Epidermal melanocyte (primary cell): ENCODE data around the gene SNRPB.
A peak's percentile ranks its signal among the peaks of the same experiment; 100 is the strongest.
"Not testable (repeated sequence)": the region's sequence is repeated elsewhere in the genome, so short reads cannot be mapped to it uniquely, and the experiment has no call there.

Experiments
- DNase-seq: peaks from one replicate; pipeline ENCODE4 v3.0.0; 2011; ENCODE audit warnings: low spot score; ENCODE audit not compliant: insufficient read length

SNRPB gene

DNA sequence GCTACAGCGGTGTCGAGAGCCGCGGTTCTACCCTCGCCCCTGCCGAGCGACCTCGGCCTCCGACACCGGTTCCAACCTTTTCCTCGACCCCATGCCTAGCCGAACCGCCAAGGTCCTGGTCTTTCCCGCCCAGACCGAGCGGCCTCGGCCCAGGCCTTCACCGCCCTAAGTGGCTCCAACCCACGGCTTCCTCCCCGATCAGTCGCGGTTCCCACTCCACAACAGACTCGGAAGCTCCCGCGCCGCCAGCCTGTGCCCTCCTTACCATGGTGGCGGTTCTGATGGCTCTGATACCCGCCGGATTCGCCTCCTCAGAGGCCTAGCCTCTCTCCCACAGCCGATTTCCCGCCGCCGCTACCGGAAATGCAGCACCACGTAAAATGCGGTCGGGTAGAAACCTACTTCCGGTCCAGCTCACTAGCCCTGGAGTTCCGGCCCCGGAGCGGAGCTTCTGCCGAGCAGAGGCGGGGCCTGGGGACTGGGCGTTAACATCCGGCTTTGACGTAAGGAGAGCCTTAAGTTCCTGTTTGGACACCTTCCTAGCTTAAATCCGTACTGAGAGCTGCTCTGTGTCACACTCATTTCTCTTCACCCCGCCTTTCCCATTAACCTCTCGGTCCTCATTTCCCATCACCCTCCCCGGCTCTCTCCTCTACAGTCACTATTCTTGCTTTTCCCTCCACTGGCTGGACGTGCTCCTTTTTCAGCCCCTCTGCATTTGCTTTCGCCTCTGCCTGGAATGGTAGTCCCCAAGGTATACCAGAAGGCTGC is at the start of gene SNRPB:
SNRPB (minus strand) TSS at position 367 of the 771 bp plus-strand sequence; CDS start at position 268, 99 bp downstream.
- DNase-seq, result peak; percentile 97

DNA sequence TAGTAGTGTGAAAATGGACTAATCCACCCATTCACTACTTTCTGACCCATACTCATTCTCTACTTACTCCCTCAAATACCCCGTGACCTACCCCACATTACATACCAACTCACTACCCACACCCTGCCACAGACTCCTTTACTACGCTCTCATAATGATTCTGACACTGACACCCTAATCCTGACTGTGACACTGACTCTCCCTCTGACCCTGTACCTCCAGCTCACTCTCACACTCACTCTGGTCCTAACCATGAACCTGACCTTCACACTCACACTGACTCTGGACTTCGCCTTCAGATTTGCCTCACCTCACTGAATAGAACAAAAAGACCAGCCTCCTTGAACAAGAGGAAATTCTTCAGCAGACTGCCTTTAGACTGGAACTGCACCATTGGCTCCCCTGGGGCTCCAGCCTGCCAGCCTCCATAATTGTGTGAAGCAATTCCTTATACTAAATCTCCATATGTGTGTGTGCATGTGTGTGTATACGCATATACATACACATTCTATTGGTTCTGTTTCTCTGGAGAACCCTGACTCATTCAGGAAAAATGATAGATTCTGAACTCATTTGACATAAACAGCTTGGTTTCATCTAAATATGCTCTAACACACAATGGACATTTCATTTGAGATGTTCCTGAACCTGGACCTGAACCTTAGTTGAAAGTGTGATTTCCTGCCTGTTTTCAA is 48.7 kb upstream of the SNRPB start:
- no peak for DNase-seq

DNA sequence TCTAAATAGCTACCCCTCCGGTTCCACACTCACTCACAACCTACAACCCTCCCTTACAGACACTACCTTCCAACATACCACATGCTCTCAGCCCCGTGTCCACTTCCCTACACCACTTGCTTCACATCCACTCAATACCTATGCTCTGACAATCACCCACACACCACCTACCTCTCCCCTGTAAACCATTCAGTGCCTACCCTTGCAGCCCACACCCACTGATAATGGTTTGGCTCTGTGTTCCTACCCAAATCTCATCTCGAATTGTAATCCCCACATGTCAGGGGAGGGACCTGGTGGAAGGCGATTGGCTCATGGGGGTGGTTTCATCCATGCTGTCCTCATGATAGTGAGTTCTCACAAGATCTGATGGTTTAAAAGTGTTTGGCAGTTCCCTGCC is 48.0 kb upstream of the SNRPB start:
- no peak for DNase-seq

- no peak for DNase-seq
These were observed 47.5 kb upstream of the SNRPB start for GRCh38 chr20:2518096-2518495.

DNA sequence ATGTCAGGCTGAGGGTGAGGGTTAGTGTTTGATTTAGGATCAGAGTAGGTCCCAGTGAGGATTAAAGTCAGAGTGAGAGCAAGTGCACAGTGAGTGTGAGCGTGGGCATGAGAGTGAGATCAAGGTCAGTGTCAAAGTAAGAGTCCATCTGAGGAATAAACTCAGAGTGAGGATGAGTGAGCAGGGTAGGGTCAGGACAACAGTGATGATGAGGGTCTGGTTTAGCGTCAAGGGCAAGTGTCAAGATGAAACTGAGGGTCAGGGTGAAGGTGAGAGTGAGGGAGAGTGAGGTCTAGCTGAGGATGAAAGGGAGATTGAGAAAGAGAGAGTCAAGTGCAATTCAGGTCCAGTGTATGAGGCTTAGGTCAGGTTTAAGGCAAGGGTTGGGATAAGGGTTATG is 45.8 kb upstream of the SNRPB start:
- no peak for DNase-seq

DNA sequence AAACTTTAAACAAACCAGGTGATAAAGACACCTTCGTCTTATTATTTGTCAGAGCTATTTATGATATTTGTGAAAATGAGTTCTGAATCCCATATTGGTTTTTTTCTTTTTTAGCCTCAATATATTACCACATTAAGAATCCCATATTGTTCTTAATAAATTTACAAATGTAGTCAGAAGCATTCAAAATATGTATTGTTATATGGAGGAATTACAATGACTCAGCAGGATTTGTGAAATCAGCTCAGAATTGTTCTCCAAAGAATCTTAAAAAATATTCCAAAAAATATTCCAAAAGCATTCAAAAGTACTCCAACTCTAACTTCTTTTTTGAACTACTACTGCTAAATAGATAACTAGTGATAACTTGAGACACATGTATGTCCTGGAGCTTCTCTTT is 44.6 kb upstream of the SNRPB start:
- no peak for DNase-seq

GRCh38 chr20:2509794-2510193 is 39.2 kb upstream of the SNRPB start:
- no peak for DNase-seq

DNA sequence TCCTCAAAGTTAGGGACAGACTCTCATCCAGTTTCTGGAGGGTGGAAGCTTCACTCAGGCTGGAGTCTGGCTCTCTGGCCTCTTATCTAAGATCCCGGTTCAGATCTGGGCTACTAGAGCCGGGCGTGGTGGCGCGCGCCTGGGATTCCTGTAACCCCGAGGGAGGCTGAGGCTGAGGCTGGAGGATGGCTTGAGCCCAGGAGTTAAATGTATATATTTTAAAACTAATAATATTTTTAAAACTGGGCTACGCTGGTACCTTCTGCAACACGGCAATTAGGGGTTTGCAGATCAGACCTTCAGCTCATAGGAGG is 38.8 kb upstream of the SNRPB start:
- DNase-seq, result no peak

DNA sequence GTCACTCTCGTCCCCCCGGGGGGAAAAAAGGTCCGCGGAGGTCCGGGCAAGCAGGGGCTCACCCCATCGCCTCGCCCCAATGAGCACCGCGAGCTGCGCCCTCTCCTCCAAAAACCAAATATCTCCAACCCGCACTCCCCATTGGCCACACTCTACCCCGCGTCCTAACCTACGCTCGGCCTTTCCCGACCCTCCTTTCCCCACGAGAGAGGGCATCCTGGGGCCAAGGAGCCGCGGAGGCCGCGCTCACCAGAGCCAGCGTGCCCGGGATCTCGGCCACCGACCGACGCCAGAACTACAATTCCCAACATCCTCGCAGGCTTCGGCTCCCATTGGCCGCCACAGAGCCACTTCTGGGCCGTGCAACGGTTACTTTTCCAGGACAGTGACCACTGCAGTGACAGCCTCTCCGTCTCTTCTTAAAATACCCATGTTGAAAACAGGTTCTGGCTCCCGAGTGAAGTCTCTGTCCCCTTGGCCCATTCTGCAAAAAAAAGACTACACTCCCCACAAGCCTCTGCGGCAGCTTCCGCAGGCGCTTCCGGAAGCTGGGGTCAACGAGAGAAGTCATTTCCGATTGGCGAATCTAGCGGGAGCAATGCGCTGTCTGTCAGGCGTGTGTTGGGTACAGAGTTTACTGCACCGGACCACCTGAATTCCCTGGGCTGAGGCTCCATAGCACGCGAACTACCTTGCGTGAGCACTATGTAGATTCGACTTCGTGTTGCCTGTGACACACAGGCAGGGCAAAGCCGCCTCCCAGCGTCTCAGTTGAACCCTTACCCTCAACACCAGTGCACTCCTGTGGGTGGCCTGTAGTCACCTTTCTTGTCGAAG is 38.3 kb upstream of the SNRPB start, which contains the start of gene ZNF343:
ZNF343 (minus strand) TSS at position 285 of the 837 bp plus-strand sequence. CDS start 15,020 bp downstream, outside the sequence.
- peak; percentile 93 for DNase-seq

GRCh38 chr20:2507875-2508630 is 37.5 kb upstream of the SNRPB start:
- no peak for DNase-seq

DNA sequence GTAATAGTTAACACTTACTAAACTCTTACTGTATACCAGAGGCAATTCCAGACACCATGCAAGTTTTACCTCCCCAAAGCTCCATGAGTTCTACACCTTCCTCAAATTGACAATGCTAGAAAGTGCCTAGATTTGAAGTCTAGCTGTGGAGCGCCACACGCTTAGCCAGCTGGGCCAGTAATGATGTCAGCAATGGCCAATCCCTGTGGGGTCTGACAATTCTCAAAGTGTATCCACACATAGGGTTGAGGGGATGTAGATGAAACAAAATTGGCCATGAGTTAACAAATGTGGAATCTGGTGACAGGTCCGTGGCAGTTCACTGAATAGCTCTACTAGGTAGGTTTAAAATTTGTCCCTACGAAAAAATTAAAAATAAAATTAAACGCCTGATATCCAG is 36.9 kb upstream of the SNRPB start:
- DNase-seq, result no peak

- not testable (repeated sequence) for DNase-seq
These were observed 35.8 kb upstream of the SNRPB start for GRCh38 chr20:2506426-2506825.

DNA sequence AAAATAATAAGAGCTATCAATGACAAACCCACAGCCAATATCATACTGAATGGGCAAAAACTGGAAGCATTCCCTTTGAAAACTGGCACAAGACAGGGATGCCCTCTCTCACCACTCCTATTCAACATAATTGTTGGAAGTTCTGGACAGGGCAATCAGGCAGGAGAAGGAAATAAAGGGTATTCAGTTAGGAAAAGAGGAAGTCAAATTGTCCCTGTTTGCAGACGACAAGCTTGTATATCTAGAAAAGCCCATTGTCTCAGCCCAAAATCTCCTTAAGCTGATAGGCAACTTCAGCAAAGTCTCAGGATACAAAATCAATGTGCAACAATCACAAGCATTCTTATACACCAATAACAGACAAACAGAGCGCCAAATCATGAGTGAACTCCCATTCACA is 34.2 kb upstream of the SNRPB start:
- DNase-seq, result not testable (repeated sequence)

DNA sequence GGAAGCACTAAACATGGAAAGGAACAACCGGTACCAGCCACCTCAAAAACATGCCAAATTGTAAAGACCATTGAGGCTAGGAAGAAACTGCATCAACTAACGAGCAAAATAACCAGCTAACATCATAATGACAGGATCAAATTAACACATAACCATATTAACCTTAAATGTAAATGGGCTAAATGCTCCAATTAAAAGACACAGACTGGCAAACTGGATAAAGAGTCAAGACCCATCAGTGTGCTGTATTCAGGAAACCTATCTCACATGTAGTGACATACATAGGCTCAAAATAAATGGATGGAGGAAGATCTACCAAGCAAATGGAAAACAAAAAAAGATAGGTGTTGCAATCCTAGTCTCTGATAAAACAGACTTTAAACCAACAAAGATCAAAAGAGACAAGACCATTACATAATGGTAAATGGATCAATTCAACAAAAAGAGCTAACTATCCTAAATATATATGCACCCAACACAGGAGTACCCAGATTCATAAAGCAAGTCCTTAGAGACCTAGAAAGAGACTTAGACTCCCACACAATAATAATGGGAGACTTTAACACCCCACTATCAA is 32.3 kb upstream of the SNRPB start:
- DNase-seq, result not testable (repeated sequence)

DNA sequence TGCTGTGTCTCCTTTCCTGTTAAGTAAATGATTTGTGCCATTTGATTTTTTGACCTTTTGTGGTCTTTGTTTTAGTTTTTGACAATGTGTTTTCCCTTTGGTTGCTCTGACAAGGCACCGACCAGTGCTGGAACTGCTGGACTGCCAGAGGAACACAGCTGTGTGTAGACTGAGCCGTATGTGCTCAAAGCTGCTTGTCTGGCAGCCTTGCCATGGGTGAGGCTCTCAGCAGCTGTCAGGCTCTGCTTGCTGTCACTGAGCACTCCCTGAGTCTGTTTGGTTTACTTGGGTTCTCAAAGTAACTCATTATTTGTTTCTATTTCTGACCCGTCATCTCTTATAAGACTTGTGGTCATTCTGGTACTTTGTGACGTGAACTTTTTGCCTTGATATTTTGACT is 15.1 kb upstream of the SNRPB start:
- no peak for DNase-seq

- no peak for DNase-seq
These were observed 14.5 kb upstream of the SNRPB start for GRCh38 chr20:2485080-2485479.

GRCh38 chr20:2483504-2483903 is 12.9 kb upstream of the SNRPB start:
- no peak for DNase-seq

GRCh38 chr20:2480381-2480780 is 9.8 kb upstream of the SNRPB start:
- no peak for DNase-seq

DNA sequence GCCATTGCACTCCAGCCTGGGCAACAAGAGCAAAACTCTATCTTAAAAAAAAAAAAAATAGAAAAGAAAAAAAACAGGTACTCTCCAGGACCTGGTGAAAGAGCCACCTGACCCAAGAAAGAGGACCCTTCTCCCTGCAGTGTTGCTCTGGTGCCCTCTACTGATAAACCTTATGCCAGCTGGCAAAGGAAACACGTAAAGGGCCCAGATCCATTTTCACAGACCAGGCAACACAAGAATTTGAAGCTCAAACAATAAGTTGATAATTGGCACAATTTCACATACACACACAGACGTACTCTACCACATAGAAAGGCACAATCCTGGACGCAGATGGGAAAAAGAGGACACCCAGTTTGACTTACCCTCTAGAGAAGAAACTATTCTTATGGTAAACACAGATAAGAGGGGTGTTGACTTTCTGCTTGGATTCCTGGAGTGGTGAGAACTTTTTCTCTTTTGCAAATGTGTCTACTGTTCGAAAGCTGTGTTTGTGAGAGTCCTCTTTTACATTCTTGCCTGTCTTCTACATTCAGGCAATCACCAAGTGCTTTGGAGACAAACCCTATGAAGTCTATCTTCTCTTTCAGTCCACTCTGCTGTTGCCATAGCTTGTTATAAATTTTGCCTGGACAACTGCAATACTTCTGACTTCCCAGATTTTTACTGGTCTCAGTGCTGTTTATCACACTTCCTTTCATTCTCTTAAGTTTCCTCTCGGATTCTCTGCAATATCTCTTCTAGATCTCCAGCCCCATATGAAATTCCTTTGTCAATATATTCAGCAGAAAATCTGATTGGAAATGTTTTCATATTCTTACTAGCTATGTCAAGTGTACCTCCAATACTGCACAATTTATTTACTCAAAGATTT is 6.4 kb upstream of the SNRPB start:
- DNase-seq, result no peak
